Kidney (tissue), 14 donors: ENCODE results near the gene THBS3. TPM values are rescaled to one million over a fixed set of nuclear protein-coding genes. Genes with fewer than 3 reads are reported as not detected.
A peak's percentile ranks its signal among the peaks of the same experiment; 100 is the strongest.

Source experiments
- DNase-seq, 5 donors: peaks; one replicate each; pipeline ENCODE4 v3.0.0-alpha.2; 2013 to 2020
- FAIRE-seq: peaks from 2 replicates; lab custom pipeline; 2012; peaks lifted over from hg19 to GRCh38; lab: Jason Lieb, UNC
- H3K27ac ChIP-seq, 2 donors: one replicate each; pipeline ENCODE4 v1.7.0; 2013; ENCODE audit warnings: low read depth in 2 of 2, low read length in 2 of 2, inconsistent platforms in 1 of 2
- H3K27me3 ChIP-seq: one replicate; pipeline ENCODE4 v1.7.1; 2013; ENCODE audit warnings: low read length, inconsistent platforms; ENCODE audit not compliant: control insufficient read depth, insufficient read depth
- H3K36me3 ChIP-seq, 3 donors: one replicate each; pipeline versions ENCODE4 v1.7.0 to v1.7.1; 2013; ENCODE audit warnings: low read length in 3 of 3, control low read depth in 1 of 3, inconsistent platforms in 1 of 3; ENCODE audit not compliant: insufficient read depth in 3 of 3, control insufficient read depth in 2 of 3
- H3K4me1 ChIP-seq, 3 donors: one replicate each; pipeline versions ENCODE4 v1.7.0 to v1.7.1; 2013; ENCODE audit warnings: low read length in 3 of 3, inconsistent platforms in 1 of 3, low read depth in 1 of 3; ENCODE audit not compliant: control insufficient read depth in 2 of 3, insufficient read depth in 2 of 3
- H3K4me3 ChIP-seq, 3 donors: one replicate each; pipeline versions ENCODE4 v1.7.0 to v1.8.1; 2013; ENCODE audit warnings: low read length in 3 of 3, control low read depth in 1 of 3, inconsistent platforms in 1 of 3
- H3K9ac ChIP-seq, 3 donors: one replicate each; pipeline versions ENCODE4 v1.7.0 to v1.7.1; 2013; ENCODE audit warnings: low read length in 3 of 3, control low read depth in 1 of 3, inconsistent platforms in 1 of 3
- H3K9me3 ChIP-seq, 3 donors: one replicate each; pipeline versions ENCODE4 v1.7.0 to v1.7.1; 2013; ENCODE audit warnings: low read length in 3 of 3, control low read depth in 1 of 3, inconsistent platforms in 1 of 3; ENCODE audit not compliant: control insufficient read depth in 2 of 3, insufficient read depth in 1 of 3
- CTCF ChIP-seq: IDR thresholded peaks from 3 replicates; pipeline ENCODE4 v1.5.1; 2012; ENCODE audit warnings: mild to moderate bottlenecking, moderate library complexity, borderline replicate concordance; ENCODE audit not compliant: insufficient read depth; ENCODE audit errors: extremely low read depth
- intact Hi-C: fragments of 100-400 bp; cut with DNase I; formaldehyde crosslinking; loops from one replicate; pipeline ENCODE4 v1.11.1; 2022
- polyA plus RNA-seq: library from polyadenylated mRNA; stranded (reverse); fragments of 350-450 nt; fragmentation: Illumina TruSeq; extraction: RNeasy Lipid Tissue Mini Kit (QIAGEN cat#74804); gene quantifications from one replicate; pipeline ENCODE4 v1.2.3, GENCODE V29; 2014; ENCODE audit warnings: low read depth, low replicate concordance; ENCODE audit not compliant: insufficient read depth
- total RNA-seq: library from RNA; stranded (reverse); fragmentation: NEBNext Ultra II Directional; extraction: Animal tissue kit (Norgen Biotek cat#: 25700); gene quantifications from one replicate; pipeline ENCODE4 v1.2.1, GENCODE V29; 2021
- donor health status: control.
- donor health status: control.
- donor health status: control.
- donor health status: control.
- donor health status: control.
- donor health status: DM: yes; HTN: yes; CAD: no.
- donor health status: Normal renal cell carcinoma (clear cell type).

The THBS3 gene
- total and polyA plus RNA-seq, 2 donors from 2014 or later: 21.4 to 33.0 TPM

GRCh38 chr1:155255243-155256007, 47.7 kb upstream of the THBS3 start, which contains the start of gene ENTREP3:
ENTREP3 (minus strand) TSS chr1:155255483; CDS start chr1:155254877, 606 bp downstream.
- Histone ChIP-seq H3K9ac (peak within 1 kb of the TSS; percentile 37 to 90 (median 85)), H3K27me3 (no peaks in the 10 kb centered on the region), H3K9me3 (no peaks in the 10 kb centered on the region), H3K4me1 (peaks cover 0 to 18% (median 12%) of the 10 kb centered on the region in 3 donors), H3K4me3 (peak within 1 kb of the TSS; percentile 68 to 76 (median 71)), H3K27ac (peak within 1 kb of the TSS; percentile 96 to 98), H3K36me3 (peaks cover 0 to 5% (median 4%) of the 10 kb centered on the region in 3 donors)
- TF ChIP-seq CTCF: no peak
- intact Hi-C loops: no loop called here
- no peak for FAIRE-seq
- peak; percentile 95 to 96 (median 95) for DNase-seq

- peak overlapping the region in 2 of 3 donors; percentile 22 to 85 for H3K9ac ChIP-seq
- peaks cover 0 to 19% (median 12%) of the 10 kb centered on the region in 3 donors for H3K4me1 ChIP-seq
- TF ChIP-seq CTCF: no peak
- DNase-seq (peak in 4 of 5 donors; percentile 26 to 86 (median 62)), FAIRE-seq (no peak)
- peak overlapping the region; percentile 68 to 76 (median 71) for H3K4me3 ChIP-seq
- no peaks in the 10 kb centered on the region for H3K27me3 ChIP-seq
- intact Hi-C loops: no loop called here
- peak overlapping the region; percentile 96 to 98 for H3K27ac ChIP-seq
- H3K36me3 ChIP-seq: peaks cover 0 to 5% (median 4%) of the 10 kb centered on the region in 3 donors
- H3K9me3 ChIP-seq: no peaks in the 10 kb centered on the region
These were observed 47.1 kb upstream of the THBS3 start for GRCh38 chr1:155254714-155255242.

- FAIRE-seq (no peak), DNase-seq (peak in 1 of 5 donors; percentile 74)
- peak overlapping the region; percentile 46 to 71 (median 56) for H3K4me3 ChIP-seq
- peaks cover 0 to 19% (median 12%) of the 10 kb centered on the region in 3 donors for H3K4me1 ChIP-seq
- H3K36me3 ChIP-seq: peaks cover 0 to 5% (median 4%) of the 10 kb centered on the region in 3 donors
- TF ChIP-seq CTCF: no peak
- H3K27ac ChIP-seq: no peak overlapping the region
- no peaks in the 10 kb centered on the region for H3K9me3 ChIP-seq
- H3K9ac ChIP-seq: peak overlapping the region in 2 of 3 donors; percentile 22 to 85
- intact Hi-C loops: no loop called here
- no peaks in the 10 kb centered on the region for H3K27me3 ChIP-seq
These were observed 46.6 kb upstream of the THBS3 start for GRCh38 chr1:155254228-155254713.
